CD4-positive, alpha-beta T cell (primary cell): ENCODE results near the gene ROBO2. TPM values are rescaled to one million over a fixed set of nuclear protein-coding genes. Genes with fewer than 3 reads are reported as not detected.

Source experiments
- ATAC-seq: fragments of 200-7000 bp; cut with Tn5 transposase; one replicate; pipeline ENCODE4 v1.10.0; 2022; ENCODE audit warnings: mild to moderate bottlenecking; ENCODE audit not compliant: poor library complexity
- CTCF ChIA-PET: fragments of 350-600 bp; sonication (Branson Sonifier 250); formaldehyde crosslinking; loops from one replicate; lab custom pipeline; 2021; ENCODE audit warnings: antibody characterized with exemption, inconsistent platforms; lab: Charles Lee
- POLR2A ChIA-PET: fragments of 350-600 bp; sonication (Branson Sonifier 250); formaldehyde crosslinking; loops from one replicate; lab custom pipeline; 2021; ENCODE audit warnings: antibody characterized with exemption, inconsistent platforms; lab: Charles Lee
- DNase-seq, 14 experiments: peaks; one replicate each; pipeline ENCODE4 v3.0.0-alpha.2; 2013 to 2020; ENCODE audit warnings: mixed read lengths in 2 of 14
- H3K27ac ChIP-seq, 2 donors: one replicate each; pipeline versions ENCODE4 v1.5.1 to v1.7.0; 2013; ENCODE audit warnings: low read length in 2 of 2, low read depth in 1 of 2, mild to moderate bottlenecking in 1 of 2
- H3K27me3 ChIP-seq, 2 experiments: 1 replicate in 1 of 2; 2 replicates in 1 of 2; pipeline versions ENCODE4 v1.6.1 to v1.7.0; 2013; ENCODE audit warnings: low read length in 2 of 2, control low read depth in 1 of 2, mild to moderate bottlenecking in 1 of 2, moderate library complexity in 1 of 2; ENCODE audit not compliant: insufficient read depth in 2 of 2, control insufficient read depth in 1 of 2
- H3K36me3 ChIP-seq: one replicate; pipeline ENCODE4 v1.6.1; 2013; ENCODE audit warnings: low read length, control low read depth; ENCODE audit not compliant: insufficient read depth
- H3K4me1 ChIP-seq: one replicate; pipeline ENCODE4 v1.6.1; 2013; ENCODE audit warnings: low read length, control low read depth; ENCODE audit not compliant: insufficient read depth
- H3K4me3 ChIP-seq: one replicate; pipeline ENCODE4 v1.5.1; 2013; ENCODE audit warnings: mild to moderate bottlenecking, low read length, moderate library complexity
- H3K9me3 ChIP-seq, 2 experiments: 1 replicate in 1 of 2; 2 replicates in 1 of 2; pipeline versions ENCODE4 v1.6.1 to v1.7.0; 2013; ENCODE audit warnings: low read length in 2 of 2, mild to moderate bottlenecking in 2 of 2, control low read depth in 1 of 2, moderate library complexity in 1 of 2; ENCODE audit not compliant: control insufficient read depth in 1 of 2, insufficient read depth in 1 of 2
- H3K27ac Mint-ChIP-seq: one replicate; pipeline ENCODE4 v1.8.0; 2020; ENCODE audit warnings: mixed read lengths
- H3K27me3 Mint-ChIP-seq: one replicate; pipeline ENCODE4 v1.8.0; 2021; ENCODE audit warnings: mixed read lengths
- H3K36me3 Mint-ChIP-seq: one replicate; pipeline ENCODE4 v1.8.0; 2021; ENCODE audit warnings: low read depth, mixed read lengths
- H3K4me1 Mint-ChIP-seq: one replicate; pipeline ENCODE4 v1.8.0; 2021; ENCODE audit warnings: low read depth, mixed read lengths
- H3K4me3 Mint-ChIP-seq: one replicate; pipeline ENCODE4 v1.8.0; 2020; ENCODE audit warnings: mild to moderate bottlenecking, mixed read lengths
- H3K9me3 Mint-ChIP-seq: one replicate; pipeline ENCODE4 v1.8.0; 2020; ENCODE audit warnings: mixed read lengths
- CTCF ChIP-seq: fragments of 200-600 bp; IDR thresholded peaks from one replicate; pipeline ENCODE4 v1.8.0; 2022; ENCODE audit warnings: antibody characterized with exemption, mild to moderate bottlenecking
- intact Hi-C, 2 experiments: fragments of 100-400 bp; cut with DNase I in 1 of 2; cut with micrococcal nuclease in 1 of 2; formaldehyde crosslinking; loops; one replicate each; pipeline versions ENCODE4 v1.15.1 to v1.9.0; 2023 to 2025; cut with DNase I, micrococcal nuclease
- total RNA-seq, 174 experiments: library from RNA in 2 of 174; stranded (reverse) in 2 of 174; gene quantifications; one replicate each; pipeline ENCODE4 v1.2.3 and lab custom pipeline; 2021 to 2026

ROBO2 gene
- total RNA-seq, 2 experiments from 2014 or later, result not detected

- no peak overlapping the region for H3K27ac ChIP-seq
- Mint-ChIP-seq H3K36me3 (no peaks in the 10 kb centered on the region), H3K27me3 (no peaks in the 10 kb centered on the region), H3K9me3 (peaks cover 3% of the 10 kb centered on the region), H3K4me3 (no peak overlapping the region), H3K4me1 (no peaks in the 10 kb centered on the region), H3K27ac (no peak overlapping the region)
- ChIA-PET POLR2A (no interaction called here), CTCF (no interaction called here)
- no peaks in the 10 kb centered on the region for H3K36me3 ChIP-seq
- ATAC-seq (no peak), DNase-seq (no peak)
- H3K4me3 ChIP-seq, result no peak overlapping the region
- no peak for TF ChIP-seq CTCF
- intact Hi-C loops, result no loop called here
- H3K9me3 ChIP-seq, result peaks cover 0 to 9% of the 10 kb centered on the region in 2 experiments
- H3K27me3 ChIP-seq, result no peaks in the 10 kb centered on the region
- no peaks in the 10 kb centered on the region for H3K4me1 ChIP-seq
These were observed 289.2 kb downstream of the ROBO2 start for GRCh38 chr3:77329116-77329515.

GRCh38 chr3:77338195-77338594 lies 298.3 kb downstream of the ROBO2 start:
- no peak for DNase-seq
- Mint-ChIP-seq H3K9me3 (peaks cover 7% of the 10 kb centered on the region), H3K4me3 (no peak overlapping the region), H3K27me3 (no peaks in the 10 kb centered on the region), H3K36me3 (no peaks in the 10 kb centered on the region), H3K27ac (no peak overlapping the region), H3K4me1 (no peaks in the 10 kb centered on the region)
- H3K27me3 ChIP-seq, result no peaks in the 10 kb centered on the region
- H3K36me3 ChIP-seq, result no peaks in the 10 kb centered on the region
- ChIA-PET POLR2A (no interaction called here), CTCF (no interaction called here)
- H3K4me1 ChIP-seq, result no peaks in the 10 kb centered on the region
- no peak overlapping the region for H3K27ac ChIP-seq
- no peak for TF ChIP-seq CTCF
- ATAC-seq, result no peak
- no peak overlapping the region for H3K4me3 ChIP-seq
- intact Hi-C loops, result no loop called here
- no peaks in the 10 kb centered on the region for H3K9me3 ChIP-seq

DNA sequence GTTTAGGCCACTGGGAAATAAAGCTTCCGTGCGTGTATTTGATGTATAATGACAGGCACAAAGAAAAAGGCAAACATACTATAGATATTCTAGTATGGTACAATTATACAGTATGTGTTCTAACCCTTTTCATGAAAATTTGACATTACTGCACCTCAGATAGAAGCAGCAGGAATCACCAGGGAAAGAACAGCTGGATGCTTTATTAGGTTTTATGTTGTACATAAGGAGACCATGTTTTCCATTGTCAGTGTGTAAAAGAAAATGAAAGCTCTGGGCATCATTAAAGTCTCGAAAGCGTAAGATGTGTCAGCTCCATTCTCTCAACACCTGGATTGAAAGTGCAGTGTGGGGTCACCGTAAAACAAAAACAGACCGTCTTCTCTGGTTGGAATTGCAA lies 302.1 kb downstream of the ROBO2 start:
- no peak overlapping the region for H3K4me3 Mint-ChIP-seq
- no peak overlapping the region for H3K4me3 ChIP-seq
- no peaks in the 10 kb centered on the region for H3K4me1 ChIP-seq
- ChIA-PET CTCF (no interaction called here), POLR2A (no interaction called here)
- H3K9me3 ChIP-seq, result no peaks in the 10 kb centered on the region
- no peak for TF ChIP-seq CTCF
- DNase-seq (no peak), ATAC-seq (no peak)
- H3K27me3 ChIP-seq, result no peaks in the 10 kb centered on the region
- H3K36me3 Mint-ChIP-seq, result no peaks in the 10 kb centered on the region
- no peak overlapping the region for H3K27ac Mint-ChIP-seq
- H3K27ac ChIP-seq, result no peak overlapping the region
- no peaks in the 10 kb centered on the region for H3K4me1 Mint-ChIP-seq
- intact Hi-C loops, result no loop called here
- peaks cover 5% of the 10 kb centered on the region for H3K9me3 Mint-ChIP-seq
- no peaks in the 10 kb centered on the region for H3K27me3 Mint-ChIP-seq
- no peaks in the 10 kb centered on the region for H3K36me3 ChIP-seq
